ENCODE measurements around the gene WDR48.

WDR48 gene

GRCh38 chr3:39102504-39103323 lies 50.9 kb downstream of the WDR48 start:
- DNase-seq (ENCODE audit: low spot score), result no peak

- DNase-seq (ENCODE audit: low spot score), result peak; percentile 49
These were observed 51.5 kb downstream of the WDR48 start for GRCh38 chr3:39103324-39103693.

GRCh38 chr3:39103791-39104552 lies 52.2 kb downstream of the WDR48 start:
- no peak for DNase-seq (ENCODE audit: low spot score)

- DNase-seq (ENCODE audit: low spot score), result no peak
These were observed 53.3 kb downstream of the WDR48 start for GRCh38 chr3:39104961-39105686.

- DNase-seq (ENCODE audit: low spot score), result no peak
These were observed 53.9 kb downstream of the WDR48 start for GRCh38 chr3:39105687-39106063.

GRCh38 chr3:39106281-39106811 lies 54.5 kb downstream of the WDR48 start:
- DNase-seq (ENCODE audit: low spot score), result no peak

- DNase-seq (ENCODE audit: low spot score), result no peak
These were observed 55.1 kb downstream of the WDR48 start for GRCh38 chr3:39106851-39107387.

GRCh38 chr3:39107388-39108199 lies 55.8 kb downstream of the WDR48 start, which contains the start of the genes GORASP1 and TTC21A:
Gene GORASP1, minus strand, starts transcription at chr3:39107627. Its CDS starts 86 bp downstream, at chr3:39107541.
Gene TTC21A, plus strand, starts transcription at chr3:39107680. Its CDS starts 158 bp downstream, at chr3:39107838.
- peak; percentile 85 for DNase-seq (ENCODE audit: low spot score)

GRCh38 chr3:39108200-39108710 lies 56.4 kb downstream of the WDR48 start:
- peak; percentile 93 for DNase-seq (ENCODE audit: low spot score)

GRCh38 chr3:39109086-39109485 lies 57.3 kb downstream of the WDR48 start:
- DNase-seq (ENCODE audit: low spot score), result no peak

GRCh38 chr3:39110041-39110639 lies 58.3 kb downstream of the WDR48 start:
- no peak for DNase-seq (ENCODE audit: low spot score)

GRCh38 chr3:39112113-39112512 lies 60.3 kb downstream of the WDR48 start:
- no peak for DNase-seq (ENCODE audit: low spot score)

- no peak for DNase-seq (ENCODE audit: low spot score)
These were observed 60.7 kb downstream of the WDR48 start for GRCh38 chr3:39112535-39112934.

- no peak for DNase-seq (ENCODE audit: low spot score)
These were observed 61.5 kb downstream of the WDR48 start for GRCh38 chr3:39113291-39113690.

- DNase-seq (ENCODE audit: low spot score), result no peak
These were observed 62.6 kb downstream of the WDR48 start for GRCh38 chr3:39114456-39114855.

- DNase-seq (ENCODE audit: low spot score), result no peak
These were observed 64.1 kb downstream of the WDR48 start for GRCh38 chr3:39115870-39116269.

GRCh38 chr3:39118079-39118478 lies 66.3 kb downstream of the WDR48 start:
- DNase-seq (ENCODE audit: low spot score), result no peak

GRCh38 chr3:39118931-39119660 lies 67.3 kb downstream of the WDR48 start:
- no peak for DNase-seq (ENCODE audit: low spot score)

- no peak for DNase-seq (ENCODE audit: low spot score)
These were observed 69.8 kb downstream of the WDR48 start for GRCh38 chr3:39121621-39122020.

GRCh38 chr3:39122813-39123212 lies 71.0 kb downstream of the WDR48 start:
- DNase-seq (ENCODE audit: low spot score), result peak; percentile 52
